Measurements from ENCODE around the gene APLF.
"Not testable (repeated sequence)": the region's sequence is repeated elsewhere in the genome, so short reads cannot be mapped to it uniquely, and the experiment has no call there.

Gene APLF

GRCh38 chr2:68560545-68560944 lies 93.2 kb downstream of the APLF start:
- no peaks in the 10 kb centered on the region for H3K9me3 Mint-ChIP-seq
- H3K4me1 Mint-ChIP-seq (ENCODE audit: low read depth): no peaks in the 10 kb centered on the region
- no peaks in the 10 kb centered on the region for H3K27me3 Mint-ChIP-seq
- H3K27ac Mint-ChIP-seq: no peak overlapping the region
- H3K36me3 Mint-ChIP-seq (ENCODE audit: low read depth): no peaks in the 10 kb centered on the region
- no peak overlapping the region for H3K4me3 Mint-ChIP-seq

- Mint-ChIP-seq H3K27me3 (no peaks in the 10 kb centered on the region), H3K9me3 (no peaks in the 10 kb centered on the region), H3K4me3 (no peak overlapping the region), H3K36me3 (ENCODE audit: low read depth) (no peaks in the 10 kb centered on the region), H3K27ac (no peak overlapping the region), H3K4me1 (ENCODE audit: low read depth) (no peaks in the 10 kb centered on the region)
Observed at GRCh38 chr2:68561372-68561771, 94.0 kb downstream of the APLF start.

GRCh38 chr2:68562934-68563333 lies 95.5 kb downstream of the APLF start:
- Mint-ChIP-seq H3K27me3 (no peaks in the 10 kb centered on the region), H3K27ac (no peak overlapping the region), H3K4me3 (no peak overlapping the region), H3K4me1 (ENCODE audit: low read depth) (no peaks in the 10 kb centered on the region), H3K9me3 (no peaks in the 10 kb centered on the region), H3K36me3 (ENCODE audit: low read depth) (no peaks in the 10 kb centered on the region)

GRCh38 chr2:68564426-68564825 lies 97.0 kb downstream of the APLF start:
- no peak overlapping the region for H3K4me3 Mint-ChIP-seq

GRCh38 chr2:68565273-68565672 lies 97.9 kb downstream of the APLF start:
- H3K4me1 Mint-ChIP-seq (ENCODE audit: low read depth): no peaks in the 10 kb centered on the region
- no peak overlapping the region for H3K27ac Mint-ChIP-seq
- H3K9me3 Mint-ChIP-seq: no peaks in the 10 kb centered on the region
- H3K27me3 Mint-ChIP-seq: no peaks in the 10 kb centered on the region
- H3K36me3 Mint-ChIP-seq (ENCODE audit: low read depth): no peaks in the 10 kb centered on the region
- no peak overlapping the region for H3K4me3 Mint-ChIP-seq

More at GRCh38 chr2:68564426-68564825, 97.0 kb downstream of the APLF start:
- Mint-ChIP-seq H3K36me3 (ENCODE audit: low read depth) (no peaks in the 10 kb centered on the region), H3K27ac (no peak overlapping the region), H3K27me3 (no peaks in the 10 kb centered on the region), H3K4me1 (ENCODE audit: low read depth) (no peaks in the 10 kb centered on the region), H3K9me3 (no peaks in the 10 kb centered on the region)

- no peaks in the 10 kb centered on the region for H3K36me3 Mint-ChIP-seq (ENCODE audit: low read depth)
- H3K27me3 Mint-ChIP-seq: no peaks in the 10 kb centered on the region
- no peaks in the 10 kb centered on the region for H3K4me1 Mint-ChIP-seq (ENCODE audit: low read depth)
- no peaks in the 10 kb centered on the region for H3K9me3 Mint-ChIP-seq
- H3K4me3 Mint-ChIP-seq: no peak overlapping the region
- H3K27ac Mint-ChIP-seq: no peak overlapping the region
Observed at GRCh38 chr2:68565858-68566257, 98.5 kb downstream of the APLF start.

GRCh38 chr2:68566362-68566761 lies 99.0 kb downstream of the APLF start:
- no peaks in the 10 kb centered on the region for H3K36me3 Mint-ChIP-seq (ENCODE audit: low read depth)
- no peaks in the 10 kb centered on the region for H3K27me3 Mint-ChIP-seq

GRCh38 chr2:68568116-68568515 lies 100.7 kb downstream of the APLF start:
- Mint-ChIP-seq H3K4me1 (ENCODE audit: low read depth) (no peaks in the 10 kb centered on the region), H3K27me3 (no peaks in the 10 kb centered on the region), H3K4me3 (no peak overlapping the region), H3K9me3 (no peaks in the 10 kb centered on the region), H3K27ac (no peak overlapping the region), H3K36me3 (ENCODE audit: low read depth) (no peaks in the 10 kb centered on the region)

More at GRCh38 chr2:68566362-68566761, 99.0 kb downstream of the APLF start:
- Mint-ChIP-seq H3K4me1 (ENCODE audit: low read depth) (no peaks in the 10 kb centered on the region), H3K4me3 (no peak overlapping the region), H3K27ac (no peak overlapping the region), H3K9me3 (no peaks in the 10 kb centered on the region)

GRCh38 chr2:68569604-68570003 lies 102.2 kb downstream of the APLF start:
- Mint-ChIP-seq H3K4me1 (ENCODE audit: low read depth) (no peaks in the 10 kb centered on the region), H3K4me3 (no peak overlapping the region), H3K27ac (no peak overlapping the region), H3K9me3 (no peaks in the 10 kb centered on the region), H3K36me3 (ENCODE audit: low read depth) (no peaks in the 10 kb centered on the region), H3K27me3 (no peaks in the 10 kb centered on the region)

GRCh38 chr2:68570434-68570833 lies 103.0 kb downstream of the APLF start:
- H3K36me3 Mint-ChIP-seq (ENCODE audit: low read depth): not testable (repeated sequence)

GRCh38 chr2:68574202-68574791 lies 106.9 kb downstream of the APLF start:
- no peaks in the 10 kb centered on the region for H3K27me3 Mint-ChIP-seq
- no peaks in the 10 kb centered on the region for H3K4me1 Mint-ChIP-seq (ENCODE audit: low read depth)
- H3K27ac Mint-ChIP-seq: no peak overlapping the region

More at GRCh38 chr2:68570434-68570833, 103.0 kb downstream of the APLF start:
- H3K4me3 Mint-ChIP-seq; H3K27me3 Mint-ChIP-seq; H3K4me1 Mint-ChIP-seq (ENCODE audit: low read depth); H3K9me3 Mint-ChIP-seq; H3K27ac Mint-ChIP-seq: not testable (repeated sequence)

GRCh38 chr2:68577183-68577582 lies 109.8 kb downstream of the APLF start:
- no peaks in the 10 kb centered on the region for H3K4me1 Mint-ChIP-seq (ENCODE audit: low read depth)
- no peak overlapping the region for H3K4me3 Mint-ChIP-seq
- H3K27ac Mint-ChIP-seq: no peak overlapping the region
- no peaks in the 10 kb centered on the region for H3K27me3 Mint-ChIP-seq
- peaks cover 11% of the 10 kb centered on the region for H3K36me3 Mint-ChIP-seq (ENCODE audit: low read depth)
- peaks cover 6% of the 10 kb centered on the region for H3K9me3 Mint-ChIP-seq

More at GRCh38 chr2:68574202-68574791, 106.9 kb downstream of the APLF start:
- peaks cover 2% of the 10 kb centered on the region for H3K9me3 Mint-ChIP-seq
- H3K4me3 Mint-ChIP-seq: no peak overlapping the region
- H3K36me3 Mint-ChIP-seq (ENCODE audit: low read depth): peaks cover 6% of the 10 kb centered on the region

GRCh38 chr2:68579689-68580088 lies 112.3 kb downstream of the APLF start:
- Mint-ChIP-seq H3K36me3 (ENCODE audit: low read depth) (peaks cover 11% of the 10 kb centered on the region), H3K27me3 (no peaks in the 10 kb centered on the region), H3K27ac (no peak overlapping the region), H3K4me1 (ENCODE audit: low read depth) (no peaks in the 10 kb centered on the region), H3K9me3 (peaks cover 6% of the 10 kb centered on the region), H3K4me3 (no peak overlapping the region)

- Mint-ChIP-seq H3K4me3 (no peak overlapping the region), H3K9me3 (no peaks in the 10 kb centered on the region), H3K36me3 (ENCODE audit: low read depth) (peaks cover 4% of the 10 kb centered on the region), H3K27ac (no peak overlapping the region), H3K4me1 (ENCODE audit: low read depth) (peaks cover 8% of the 10 kb centered on the region), H3K27me3 (no peaks in the 10 kb centered on the region)
Observed at GRCh38 chr2:68588589-68588988, 121.2 kb downstream of the APLF start.

GRCh38 chr2:68589963-68590362 lies 122.6 kb downstream of the APLF start:
- H3K36me3 Mint-ChIP-seq (ENCODE audit: low read depth): peaks cover 4% of the 10 kb centered on the region
- no peaks in the 10 kb centered on the region for H3K27me3 Mint-ChIP-seq
- peaks cover 18% of the 10 kb centered on the region for H3K4me1 Mint-ChIP-seq (ENCODE audit: low read depth)
- H3K9me3 Mint-ChIP-seq: no peaks in the 10 kb centered on the region
- H3K4me3 Mint-ChIP-seq: no peak overlapping the region
- no peak overlapping the region for H3K27ac Mint-ChIP-seq

GRCh38 chr2:68590702-68591101 lies 123.3 kb downstream of the APLF start:
- Mint-ChIP-seq H3K4me3 (no peak overlapping the region), H3K9me3 (no peaks in the 10 kb centered on the region), H3K4me1 (ENCODE audit: low read depth) (peaks cover 22% of the 10 kb centered on the region), H3K27me3 (no peaks in the 10 kb centered on the region), H3K36me3 (ENCODE audit: low read depth) (peaks cover 4% of the 10 kb centered on the region), H3K27ac (no peak overlapping the region)
